ENCODE results near the gene ZMYM2. TPM values are rescaled to one million over a fixed set of nuclear protein-coding genes. Genes with fewer than 3 reads are reported as not detected.

Gene ZMYM2
- total and polyA plus RNA-seq, 2 of the 13 experiments (the other 11 are each of a cell fraction or from before 2014, with no cell fraction given) = 22.4 to 40.8 TPM

GRCh38 chr13:20105161-20105689 lies 146.7 kb downstream of the ZMYM2 start:
- BruUV-seq (replicated peaks) = no TSS peak
- H2AFZ ChIP-seq (ENCODE audit: low read length) = no peak overlapping the region
- no peaks in the 10 kb centered on the region for H3K9me3 ChIP-seq (ENCODE audit: low read length)
- H3K4me2 ChIP-seq (ENCODE audit: low read depth, low read length) = 0 out of 2 replicates have a peak overlapping the region, but pooled peaks have one; percentile 6
- H3K9ac ChIP-seq (ENCODE audit: insufficient read depth, low read depth, low read length) = no peak overlapping the region
- no peak overlapping the region for H3K27ac ChIP-seq (ENCODE audit: extremely low read length, insufficient read depth, low read length)
- H3K4me3 ChIP-seq (replicated peaks in 1 of 3; ENCODE audit: insufficient read depth in 1 of 3, low read depth in 2 of 3, low read length in 3 of 3) = no peak overlapping the region; a peak in 1 of 6 replicates
- peaks cover 10% of the 10 kb centered on the region for H3K4me1 ChIP-seq (ENCODE audit: insufficient read depth, low read length)
- H4K20me1 ChIP-seq (ENCODE audit: insufficient read depth, low read length) = no peaks in the 10 kb centered on the region
- POLR2A ChIA-PET = no interaction called here
- CTCF ChIA-PET (ENCODE audit: low intra/inter-chr PET ratio, low total read pairs) = no interaction called here
- in situ Hi-C loops (cut with HindIII; ENCODE audit: extremely low pct_ligation_motif_present, low pct_unique_long_range_greater_than_20kb) = no loop called here
- DNase-seq (ENCODE audit: low spot score) = no peak
- 36% methylated on average over 12 of the region's 13 CpGs for WGBS (ENCODE audit: low lambda C conversion rate)
- no peaks in the 10 kb centered on the region for H3K36me3 ChIP-seq (replicated peaks in 1 of 2; ENCODE audit: control insufficient read depth in 1 of 2, insufficient read depth in 2 of 2, low read length in 2 of 2)
- ATAC-seq = peak; percentile 29
- intact Hi-C loops (cut with micrococcal nuclease; ENCODE audit: unreplicated experiment) = no loop called here
- H3K27me3 ChIP-seq (ENCODE audit: control insufficient read depth in 1 of 2, insufficient read depth in 2 of 2, low read length in 2 of 2) = peaks cover 0 to 3% of the 10 kb centered on the region in 2 experiments; a peak in 1 of 5 replicates
- H3K79me2 ChIP-seq (ENCODE audit: insufficient read depth, low read length) = no peaks in the 10 kb centered on the region
- TF ChIP-seq ZNF546 (CRISPR knock-in tag; conservative IDR thresholded peaks at IDR 0.05) (no peak), PRPF4 (IDR thresholded peaks at IDR 0.05; ENCODE audit: low read depth, low read length, poor library complexity, severe bottlenecking) (no peak), ZNF713 (CRISPR knock-in tag; IDR thresholded peaks at IDR 0.05) (no peak), ZNF281 (CRISPR knock-in tag; IDR thresholded peaks at IDR 0.05; ENCODE audit: borderline replicate concordance) (no peak), ZFY (CRISPR knock-in tag; IDR thresholded peaks at IDR 0.05) (no peak)
- no peak for FAIRE-seq

GRCh38 chr13:20106742-20107141 lies 148.2 kb downstream of the ZMYM2 start:
- no peaks in the 10 kb centered on the region for H3K9me3 ChIP-seq (ENCODE audit: low read length)
- no peak overlapping the region for H3K4me3 ChIP-seq (replicated peaks in 1 of 3; ENCODE audit: insufficient read depth in 1 of 3, low read depth in 2 of 3, low read length in 3 of 3)
- DNase-seq (ENCODE audit: low spot score) (no peak), ATAC-seq (no peak), FAIRE-seq (no peak)
- CTCF ChIA-PET (ENCODE audit: low intra/inter-chr PET ratio, low total read pairs) = no interaction called here
- WGBS (ENCODE audit: low lambda C conversion rate) = 3% methylated on average over 4 of the region's 4 CpGs
- no peak overlapping the region for H3K4me2 ChIP-seq (ENCODE audit: low read depth, low read length)
- H2AFZ ChIP-seq (ENCODE audit: low read length) = no peak overlapping the region
- peaks cover 24% of the 10 kb centered on the region for H3K4me1 ChIP-seq (ENCODE audit: insufficient read depth, low read length)
- H3K79me2 ChIP-seq (ENCODE audit: insufficient read depth, low read length) = no peaks in the 10 kb centered on the region
- no peak overlapping the region for H3K27ac ChIP-seq (ENCODE audit: extremely low read length, insufficient read depth, low read length)
- H3K36me3 ChIP-seq (replicated peaks in 1 of 2; ENCODE audit: control insufficient read depth in 1 of 2, insufficient read depth in 2 of 2, low read length in 2 of 2) = no peaks in the 10 kb centered on the region
- H3K9ac ChIP-seq (ENCODE audit: insufficient read depth, low read depth, low read length) = no peak overlapping the region
- TF ChIP-seq HES4 (CRISPR knock-in tag; IDR thresholded peaks at IDR 0.05; ENCODE audit: borderline replicate concordance) = no peak
- peak; percentile 80 for TF ChIP-seq RAD51 (IDR thresholded peaks at IDR 0.05; ENCODE audit: borderline replicate concordance)
- peak; percentile 20 to 26; a peak in 2 of 4 replicates for TF ChIP-seq MAFK (conservative IDR thresholded peaks at IDR 0.05 in 1 of 2, IDR thresholded peaks at IDR 0.05 in 1 of 2; ENCODE audit: low read length in 2 of 2)
- peak; percentile 30; the same call in 1 of the 2 replicates for TF ChIP-seq USF2 (IDR thresholded peaks at IDR 0.05; ENCODE audit: low read depth, low read length)
- TF ChIP-seq USF2 (CRISPR knock-in tag; IDR thresholded peaks at IDR 0.05; ENCODE audit: borderline replicate concordance) = no peak
- BruUV-seq (replicated peaks) = no TSS peak
- POLR2A ChIA-PET = no interaction called here
- no peaks in the 10 kb centered on the region for H4K20me1 ChIP-seq (ENCODE audit: insufficient read depth, low read length)
- in situ Hi-C loops (cut with HindIII; ENCODE audit: extremely low pct_ligation_motif_present, low pct_unique_long_range_greater_than_20kb) = no loop called here
- intact Hi-C loops (cut with micrococcal nuclease; ENCODE audit: unreplicated experiment) = no loop called here
- H3K27me3 ChIP-seq (ENCODE audit: control insufficient read depth in 1 of 2, insufficient read depth in 2 of 2, low read length in 2 of 2) = peaks cover 0 to 3% of the 10 kb centered on the region in 2 experiments; a peak in 1 of 5 replicates
